Left ventricle myocardium superior (tissue), 1 donor: ENCODE measurements around the gene LMOD2. TPM values are rescaled to one million over a fixed set of nuclear protein-coding genes. Genes with fewer than 3 reads are reported as not detected.

ENCODE experiments used
- ATAC-seq: fragments of 200-7000 bp; cut with Tn5 transposase; one replicate; pipeline ENCODE4 v1.9.1; 2020; ENCODE audit warnings: mild to moderate bottlenecking, moderate library complexity
- DNase-seq: peaks from one replicate; pipeline ENCODE4 v3.0.0-alpha.2; 2020
- intact Hi-C: fragments of 100-400 bp; cut with micrococcal nuclease; formaldehyde crosslinking; loops from one replicate; pipeline ENCODE4 v1.11.0; 2022
- total RNA-seq: library from RNA; stranded (reverse); fragmentation: NEBNext Ultra II Directional; extraction: Animal tissue kit (Norgen Biotek cat#: 25700); gene quantifications from one replicate; pipeline ENCODE4 v1.2.1, GENCODE V29; 2021
- donor health status: DM: no; HTN: yes; CAD: no; lungs with severe emphysema.

Gene LMOD2
- total RNA-seq, 1 donor from 2014 or later: 431 TPM

- intact Hi-C loops: no loop called here
- ATAC-seq: peak; percentile 0
- no peak for DNase-seq
Observed at GRCh38 chr7:123662293-123662692, 6.6 kb downstream of the LMOD2 start.

- intact Hi-C loops: no loop called here
- DNase-seq: no peak
- peak; percentile 9 for ATAC-seq
Observed at GRCh38 chr7:123662755-123663154, 7.1 kb downstream of the LMOD2 start.

- intact Hi-C loops: no loop called here
- DNase-seq (no peak), ATAC-seq (no peak)
Observed at GRCh38 chr7:123663200-123663599, 7.5 kb downstream of the LMOD2 start.

GRCh38 chr7:123665157-123665556 is 9.5 kb downstream of the LMOD2 start:
- DNase-seq (no peak), ATAC-seq (no peak)
- intact Hi-C loops: no loop called here

GRCh38 chr7:123665896-123666295 is 10.2 kb downstream of the LMOD2 start:
- ATAC-seq (peak; percentile 7), DNase-seq (no peak)
- intact Hi-C loops: no loop called here

GRCh38 chr7:123666492-123666891 is 10.8 kb downstream of the LMOD2 start:
- intact Hi-C loops: no loop called here
- peak; percentile 34 for ATAC-seq
- DNase-seq: no peak

- ATAC-seq (peak; percentile 2), DNase-seq (no peak)
- intact Hi-C loops: no loop called here
Observed at GRCh38 chr7:123669485-123669884, 13.8 kb downstream of the LMOD2 start.

- DNase-seq (no peak), ATAC-seq (no peak)
- intact Hi-C loops: no loop called here
Observed at GRCh38 chr7:123673137-123673732, 17.6 kb downstream of the LMOD2 start.

GRCh38 chr7:123673752-123674398 is 18.2 kb downstream of the LMOD2 start:
- ATAC-seq: peak; percentile 53
- no peak for DNase-seq
- intact Hi-C loops: no loop called here

- ATAC-seq: peak; percentile 8
- intact Hi-C loops: loop anchor here (5.0 kb wide), 1 partner anchor 193 kb away; no protein-coding TSS in a partner anchor
- no peak for DNase-seq
Observed at GRCh38 chr7:123674399-123675180, 18.9 kb downstream of the LMOD2 start.

GRCh38 chr7:123675181-123675473 is 19.5 kb downstream of the LMOD2 start:
- intact Hi-C loops: loop anchor here (5.0 kb wide), 1 partner anchor 192 kb away; no protein-coding TSS in a partner anchor
- DNase-seq (no peak), ATAC-seq (peak; percentile 8)

- ATAC-seq (no peak), DNase-seq (no peak)
- intact Hi-C loops: loop anchor here (5.0 kb wide), 1 partner anchor 190 kb away; no protein-coding TSS in a partner anchor
Observed at GRCh38 chr7:123677061-123677715, 21.5 kb downstream of the LMOD2 start.

GRCh38 chr7:123679614-123680013 is 23.9 kb downstream of the LMOD2 start:
- intact Hi-C loops: loop anchor here (5.0 kb wide), 2 partner anchors 42 to 188 kb away; no protein-coding TSS in a partner anchor
- DNase-seq (no peak), ATAC-seq (peak; percentile 78)

GRCh38 chr7:123680580-123680979 is 24.9 kb downstream of the LMOD2 start:
- DNase-seq: no peak
- ATAC-seq: peak; percentile 17
- intact Hi-C loops: loop anchor here (5.0 kb wide), 1 partner anchor 43 kb away; no protein-coding TSS in a partner anchor

GRCh38 chr7:123681561-123681960 is 25.9 kb downstream of the LMOD2 start:
- intact Hi-C loops: loop anchor here (5.0 kb wide), 1 partner anchor 44 kb away; no protein-coding TSS in a partner anchor
- DNase-seq: no peak
- ATAC-seq: peak; percentile 87

- intact Hi-C loops: loop anchor here (5.0 kb wide), 1 partner anchor 45 kb away; no protein-coding TSS in a partner anchor
- DNase-seq (no peak), ATAC-seq (peak; percentile 50)
Observed at GRCh38 chr7:123682690-123683089, 27.0 kb downstream of the LMOD2 start.

- intact Hi-C loops: no loop called here
- DNase-seq: no peak
- no peak for ATAC-seq
Observed at GRCh38 chr7:123687161-123687560, 31.5 kb downstream of the LMOD2 start.

GRCh38 chr7:123687727-123688126 is 32.1 kb downstream of the LMOD2 start:
- DNase-seq (no peak), ATAC-seq (no peak)
- intact Hi-C loops: no loop called here

- ATAC-seq: no peak
- intact Hi-C loops: no loop called here
- DNase-seq: no peak
Observed at GRCh38 chr7:123689250-123689649, 33.6 kb downstream of the LMOD2 start.

GRCh38 chr7:123690550-123690949 is 34.9 kb downstream of the LMOD2 start:
- ATAC-seq (no peak), DNase-seq (no peak)
- intact Hi-C loops: no loop called here
